H1 (cell line): ENCODE results near the gene PLPP4. TPM values are rescaled to one million over a fixed set of nuclear protein-coding genes. Genes with fewer than 3 reads are reported as not detected.

ENCODE experiments used
- ASH2L ChIP-seq: fragments of 200-600, 300-600 bp; sonication (generic); IDR thresholded peaks from one replicate; pipeline ENCODE4 v1.7.1; 2017; ENCODE audit warnings: low read length
- CHD7 ChIP-seq: fragments of 300-600 bp; sonication (generic); IDR thresholded peaks from 2 replicates; pipeline ENCODE4 v1.7.1; 2012; ENCODE audit warnings: low read length, moderate library complexity, mild to moderate bottlenecking, inconsistent platforms; ENCODE audit not compliant: insufficient replicate concordance
- MAFK ChIP-seq: IDR thresholded peaks from 2 replicates; pipeline ENCODE4 v1.6.1; 2012; ENCODE audit warnings: low read depth, mild to moderate bottlenecking, improper control_type of control experiment, low read length
- NANOG ChIP-seq: IDR thresholded peaks from 2 replicates; pipeline ENCODE4 v1.6.1; 2011; ENCODE audit warnings: low read length, low read depth, mild to moderate bottlenecking, inconsistent platforms; ENCODE audit not compliant: insufficient read depth, poor library complexity, severe bottlenecking
- PHF8 ChIP-seq: fragments of 200-600 bp; sonication (generic); conservative IDR thresholded peaks from 2 replicates; pipeline ENCODE4 v1.7.1; 2012; ENCODE audit warnings: low read depth, mild to moderate bottlenecking, inconsistent platforms, low read length, moderate library complexity
- TEAD4 ChIP-seq: IDR thresholded peaks from 2 replicates; pipeline ENCODE4 v1.6.1; 2012; ENCODE audit warnings: low read depth, low read length, inconsistent platforms, mixed read lengths
- ZNF274 ChIP-seq: IDR thresholded peaks from 2 replicates; pipeline ENCODE4 v1.7.0; 2012; ENCODE audit warnings: low read length, borderline replicate concordance; ENCODE audit errors: extremely low read depth
- polyA plus RNA-seq, 7 experiments: library from polyadenylated mRNA; depleted of rRNA in 3 of 7; stranded (reverse) in 5 of 7; unstranded in 2 of 7; fragments of >200 nt in 5 of 7; fragments of 200-250 nt in 2 of 7; gene quantifications; 1 replicate in 5 of 7; 2 replicates in 1 of 7; 4 replicates in 1 of 7; pipeline versions ENCODE4 v1.2.1 to v1.2.3, GENCODE V29; 2011 to 2013; ENCODE audit warnings: missing spikeins in 2 of 7, mixed read lengths in 2 of 7
- total RNA-seq: library from RNA; stranded (reverse); fragmentation: NEBNext Ultra II Directional; extraction: Animal tissue kit (Norgen Biotek cat#: 25700); gene quantifications from 2 replicates; pipeline ENCODE4 v1.2.1, GENCODE V29; 2021

Gene PLPP4
- total and polyA plus RNA-seq, 2 of the 8 experiments (the other 6 are each of a cell fraction or from before 2014, with no cell fraction given) = 0.30 TPM; not detected in 1

GRCh38 chr10:120474956-120475355 is 17.9 kb downstream of the PLPP4 start (continued):
- TF ChIP-seq CHD7 (no peak), ZNF274 (no peak), NANOG (no peak), TEAD4 (no peak), ASH2L (no peak), MAFK (no peak), PHF8 (no peak)
